GM12892 (cell line): Measurements from ENCODE around the gene PSMD7.

Source experiments
- POLR2A ChIP-seq: IDR thresholded peaks from 2 replicates; pipeline ENCODE4 v1.6.1; 2011; ENCODE audit warnings: low read depth, low read length, control low read depth
- TAF1 ChIP-seq: IDR thresholded peaks from 2 replicates; pipeline ENCODE4 v1.6.1; 2011; ENCODE audit warnings: low read depth, mild to moderate bottlenecking, control low read depth, low read length, borderline replicate concordance

DNA sequence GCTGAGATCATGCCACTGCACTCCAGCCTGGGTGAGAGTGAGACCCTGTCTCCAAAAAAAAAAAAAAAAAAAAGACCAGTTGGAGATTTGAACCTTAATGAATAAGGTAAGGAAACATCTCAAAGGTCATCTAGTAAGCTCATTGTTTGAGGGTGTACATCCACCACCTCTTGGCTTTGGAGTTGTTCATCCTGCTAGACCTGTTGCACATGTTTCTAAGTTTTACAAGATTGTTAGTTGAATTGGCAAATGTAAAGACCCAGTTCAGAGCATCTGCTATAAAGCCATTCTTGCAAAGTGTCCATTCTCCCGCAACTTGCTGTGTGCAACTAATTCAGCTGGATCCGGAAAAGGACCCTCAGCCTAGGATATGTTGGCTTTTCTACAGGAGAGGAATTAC is 1.5 kb downstream of the PSMD7 start:
- TF ChIP-seq POLR2A (no peak), TAF1 (no peak)
